ENCODE results near the gene DIP2B.

The DIP2B gene

DNA sequence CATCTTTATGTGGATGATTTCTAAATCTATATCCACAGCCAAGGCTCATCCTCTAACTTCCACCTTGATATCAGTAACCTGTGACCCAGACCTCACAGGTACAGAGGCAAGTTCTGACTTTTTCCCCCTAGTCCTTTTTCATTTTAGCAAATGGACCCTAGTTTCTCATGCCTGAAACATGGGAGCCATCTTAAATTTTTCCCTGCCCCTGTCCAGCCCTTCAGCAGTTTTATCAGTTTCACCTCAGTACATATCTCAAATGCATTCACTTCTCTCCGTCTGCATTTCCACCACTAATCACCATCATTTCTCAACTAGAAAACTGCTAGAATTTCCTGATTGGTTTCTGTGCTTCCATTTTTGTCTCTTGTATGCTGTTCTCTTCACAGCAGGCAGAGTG lies 79.3 kb downstream of the DIP2B start:
- DNase-seq (ENCODE audit: low read depth): no peak
- no peak overlapping the region for H3K4me3 ChIP-seq (ENCODE audit: low read depth, low read length)
- TF ChIP-seq, protein P1, sequence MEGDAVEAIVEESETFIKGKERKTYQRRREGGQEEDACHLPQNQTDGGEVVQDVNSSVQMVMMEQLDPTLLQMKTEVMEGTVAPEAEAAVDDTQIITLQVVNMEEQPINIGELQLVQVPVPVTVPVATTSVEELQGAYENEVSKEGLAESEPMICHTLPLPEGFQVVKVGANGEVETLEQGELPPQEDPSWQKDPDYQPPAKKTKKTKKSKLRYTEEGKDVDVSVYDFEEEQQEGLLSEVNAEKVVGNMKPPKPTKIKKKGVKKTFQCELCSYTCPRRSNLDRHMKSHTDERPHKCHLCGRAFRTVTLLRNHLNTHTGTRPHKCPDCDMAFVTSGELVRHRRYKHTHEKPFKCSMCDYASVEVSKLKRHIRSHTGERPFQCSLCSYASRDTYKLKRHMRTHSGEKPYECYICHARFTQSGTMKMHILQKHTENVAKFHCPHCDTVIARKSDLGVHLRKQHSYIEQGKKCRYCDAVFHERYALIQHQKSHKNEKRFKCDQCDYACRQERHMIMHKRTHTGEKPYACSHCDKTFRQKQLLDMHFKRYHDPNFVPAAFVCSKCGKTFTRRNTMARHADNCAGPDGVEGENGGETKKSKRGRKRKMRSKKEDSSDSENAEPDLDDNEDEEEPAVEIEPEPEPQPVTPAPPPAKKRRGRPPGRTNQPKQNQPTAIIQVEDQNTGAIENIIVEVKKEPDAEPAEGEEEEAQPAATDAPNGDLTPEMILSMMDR (IDR thresholded peaks at IDR 0.05; ENCODE audit: low read depth, low read length, missing control alignments): no peak

DNA sequence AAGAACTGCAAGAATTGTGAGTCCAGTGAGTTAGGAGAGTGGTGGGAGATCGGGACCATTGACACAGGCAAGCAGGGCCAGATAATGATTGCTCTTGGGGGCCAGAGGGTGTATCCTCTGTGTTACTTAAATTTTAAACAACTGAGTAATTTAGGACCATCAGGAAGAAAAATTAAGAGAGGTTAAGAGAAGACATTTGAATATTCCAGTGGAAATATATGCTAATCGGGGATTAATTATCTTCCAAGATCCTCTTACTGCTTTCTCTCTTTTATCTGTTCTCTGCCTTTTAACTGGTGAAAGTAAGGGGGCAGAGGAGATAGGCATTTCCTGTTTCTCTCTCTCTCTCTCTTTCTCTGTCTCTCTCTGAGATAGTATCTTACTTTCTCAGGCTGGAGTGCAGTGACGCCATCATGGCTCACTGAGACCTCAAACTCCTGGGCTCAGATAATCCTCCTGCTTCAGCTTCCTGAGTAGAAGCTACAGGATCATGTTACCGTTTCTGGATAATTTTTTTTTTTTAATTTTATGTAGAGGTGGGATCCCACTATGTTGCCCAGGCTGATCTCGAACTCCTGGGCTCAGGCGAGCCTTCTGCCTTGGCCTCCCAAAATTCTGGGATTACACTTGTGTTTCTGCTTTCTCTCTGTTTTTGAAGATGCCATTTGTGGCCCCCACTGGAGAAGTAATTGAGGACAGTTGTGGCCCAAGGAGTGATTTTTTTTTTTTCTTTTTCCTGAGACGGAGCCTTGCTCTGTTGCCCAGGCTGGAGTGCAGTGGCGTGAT lies 85.1 kb downstream of the DIP2B start:
- H3K4me3 ChIP-seq (ENCODE audit: low read depth, low read length): no peak overlapping the region
- DNase-seq (ENCODE audit: low read depth): no peak
- TF ChIP-seq, protein P1 (IDR thresholded peaks at IDR 0.05; ENCODE audit: low read depth, low read length, missing control alignments): no peak

DNA sequence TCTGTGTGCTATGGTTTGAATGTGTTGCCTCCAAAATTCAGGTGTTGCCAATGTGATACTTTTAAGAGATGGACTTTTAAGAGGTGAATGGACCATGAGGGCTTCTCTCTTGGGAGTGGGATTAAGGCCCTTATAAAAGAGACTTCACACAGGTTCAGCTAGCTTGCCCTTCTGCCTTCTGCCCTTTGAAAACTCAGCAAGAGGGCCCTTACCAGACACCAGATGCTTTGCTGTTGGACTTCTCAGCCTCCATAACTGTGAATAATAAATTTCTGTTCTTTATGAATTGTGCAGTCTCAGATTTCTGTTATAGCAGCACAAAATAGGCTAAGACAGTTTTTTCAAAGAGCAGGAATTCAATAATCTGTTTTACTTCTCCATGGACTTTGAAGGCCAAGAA lies 86.1 kb downstream of the DIP2B start:
- no peak for DNase-seq (ENCODE audit: low read depth)
- TF ChIP-seq, protein P1 (IDR thresholded peaks at IDR 0.05; ENCODE audit: low read depth, low read length, missing control alignments): no peak
- H3K4me3 ChIP-seq (ENCODE audit: low read depth, low read length): no peak overlapping the region

DNA sequence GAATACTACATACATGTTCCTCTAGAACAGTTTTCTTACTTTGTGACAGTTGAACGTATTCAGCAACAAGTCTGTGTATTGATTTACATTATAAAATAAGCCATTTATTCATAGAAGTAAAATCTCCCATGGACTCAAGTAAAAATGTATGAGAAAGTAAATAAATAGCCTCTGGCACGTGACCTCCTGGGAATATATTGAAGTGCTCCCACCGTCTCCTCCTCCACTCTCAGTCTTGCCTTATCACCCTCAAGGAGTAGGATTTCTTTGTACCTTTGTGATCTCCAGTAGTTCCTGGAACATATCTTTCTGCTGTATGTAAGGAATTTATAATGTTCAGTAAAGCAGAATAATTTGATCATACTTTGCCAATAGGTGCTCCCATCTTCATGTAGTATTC lies 90.9 kb downstream of the DIP2B start:
- H3K4me3 ChIP-seq (ENCODE audit: low read depth, low read length): no peak overlapping the region
- TF ChIP-seq, protein P1 (IDR thresholded peaks at IDR 0.05; ENCODE audit: low read depth, low read length, missing control alignments): no peak
- no peak for DNase-seq (ENCODE audit: low read depth)

DNA sequence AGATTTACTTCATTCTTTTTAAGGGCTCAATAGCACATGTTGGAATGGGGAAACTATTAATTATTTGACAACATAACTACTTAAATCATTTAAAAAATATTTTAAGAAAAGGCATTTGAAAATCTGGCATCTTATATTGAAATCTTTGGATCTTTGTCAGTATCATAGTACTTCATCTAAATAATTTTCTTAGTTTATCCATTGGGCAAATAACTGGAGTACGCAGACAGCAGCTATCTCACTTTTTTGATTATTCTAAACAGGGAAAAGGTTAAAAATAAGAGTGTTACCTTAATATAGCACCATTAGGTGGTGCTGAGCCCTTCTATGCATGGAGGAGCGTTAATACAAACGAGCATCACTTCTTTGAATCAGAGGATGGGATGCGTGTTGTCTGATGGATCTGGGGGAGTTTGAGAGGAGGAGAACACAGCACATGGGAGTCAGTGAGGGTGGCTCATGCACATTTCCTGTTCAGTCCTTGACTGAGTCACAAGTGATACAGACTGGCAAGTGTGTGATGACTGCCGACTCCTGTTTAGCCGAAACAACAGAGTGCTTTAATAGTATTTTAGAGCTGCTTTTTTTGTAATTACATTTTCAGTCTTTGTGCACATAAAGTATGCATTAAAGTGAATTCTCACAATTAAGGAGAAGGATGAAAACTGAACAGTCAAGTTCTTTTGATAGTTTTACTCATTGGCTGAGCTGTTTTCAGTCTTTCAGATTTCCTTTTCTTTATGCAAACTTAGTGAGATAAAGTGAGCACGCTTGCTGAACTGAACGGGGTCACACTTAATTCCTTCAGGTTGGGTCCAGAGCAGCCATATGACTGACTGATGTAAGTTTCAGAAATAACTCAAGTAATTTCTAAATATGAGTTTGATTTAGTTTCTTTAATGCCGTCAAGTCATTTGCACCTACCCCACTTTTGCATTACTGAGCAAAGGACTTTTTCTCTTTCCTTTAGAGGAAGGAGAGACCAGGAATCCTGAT lies 92.7 kb downstream of the DIP2B start:
- DNase-seq (ENCODE audit: low read depth): peak; percentile 55
- H3K4me3 ChIP-seq (ENCODE audit: low read depth, low read length): no peak overlapping the region; the same call in 1 of the 2 replicates
- TF ChIP-seq, protein P1 (IDR thresholded peaks at IDR 0.05; ENCODE audit: low read depth, low read length, missing control alignments): no peak

DNA sequence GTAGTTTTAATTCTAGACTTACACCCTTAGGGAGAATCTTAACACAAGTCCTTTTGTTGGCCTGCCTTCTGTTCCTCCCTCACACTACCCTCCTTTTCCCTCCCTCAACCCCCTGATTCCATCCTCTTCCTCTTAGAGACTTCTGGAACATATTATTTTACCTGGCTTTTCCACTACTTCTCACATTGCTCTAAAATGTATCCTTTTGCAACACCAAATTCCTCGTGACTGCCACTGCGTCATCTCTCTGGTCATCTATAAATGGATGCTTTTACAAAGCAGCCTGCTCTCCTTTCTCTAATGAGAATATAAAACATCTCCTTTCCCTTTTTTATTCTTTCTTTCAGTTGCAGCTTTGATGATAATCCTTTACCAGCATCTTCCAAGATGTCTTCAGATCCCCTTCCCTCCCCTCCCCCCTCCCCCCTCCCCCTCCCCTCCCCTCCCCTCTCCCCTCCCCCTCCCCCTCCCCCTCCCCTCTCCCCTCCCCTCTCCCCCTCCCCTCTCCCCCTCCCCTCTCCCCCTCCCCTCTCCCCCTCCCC lies 93.6 kb downstream of the DIP2B start:
- TF ChIP-seq, protein P1 (IDR thresholded peaks at IDR 0.05; ENCODE audit: low read depth, low read length, missing control alignments): no peak
- H3K4me3 ChIP-seq (ENCODE audit: low read depth, low read length): no peak overlapping the region
- DNase-seq (ENCODE audit: low read depth): no peak

Data from GM12864 (cell line).